Thoracic aorta (tissue), 2 donors: ENCODE data around the gene ADRM1. TPM values are rescaled to one million over a fixed set of nuclear protein-coding genes. Genes with fewer than 3 reads are reported as not detected.

Source experiments
- ATAC-seq: fragments of 150-250 bp; one replicate; pipeline ENCODE4 v1.8.0; 2017; ENCODE audit warnings: low read depth; ENCODE audit not compliant: insufficient number of reproducible peaks, low FRiP score
- DNase-seq: peaks from one replicate; pipeline ENCODE4 v3.0.0-alpha.2; 2020; ENCODE audit warnings: low spot score
- H3K27ac ChIP-seq, 2 donors: fragments of 200-600 bp; sonication (generic); 1 replicate in 1 of 2; 2 replicates in 1 of 2; pipeline ENCODE4 v1.5.1; 2016; ENCODE audit warnings: mild to moderate bottlenecking in 2 of 2, moderate library complexity in 2 of 2
- H3K27me3 ChIP-seq: fragments of 200-600 bp; sonication (generic); replicated peaks from 2 replicates; pipeline ENCODE4 v1.6.0; 2016; ENCODE audit warnings: mild to moderate bottlenecking; ENCODE audit not compliant: insufficient read depth
- H3K36me3 ChIP-seq: fragments of 200-600 bp; sonication (generic); one replicate; pipeline ENCODE4 v1.5.1; 2016
- H3K4me1 ChIP-seq, 2 donors: fragments of 200-600 bp; sonication (generic); 1 replicate in 1 of 2; 2 replicates in 1 of 2; pipeline versions ENCODE4 v1.5.1 to v1.6.0; 2016; ENCODE audit warnings: low read depth in 2 of 2, mild to moderate bottlenecking in 1 of 2; ENCODE audit not compliant: control insufficient read depth in 1 of 2
- H3K4me3 ChIP-seq: fragments of 200-600 bp; sonication (generic); 2 replicates; pipeline ENCODE4 v1.5.1; 2016; ENCODE audit warnings: mild to moderate bottlenecking
- H3K9me3 ChIP-seq: fragments of 200-600 bp; sonication (generic); 2 replicates; pipeline ENCODE4 v1.5.1; 2016
- total RNA-seq, 2 donors: library from RNA; depleted of rRNA; stranded (reverse); fragments of >200 nt; gene quantifications; one replicate each; pipeline versions ENCODE4 v1.1.0 to v1.2.3, GENCODE V29; 2016
- TF ChIP-seq, protein P1 (sequence below): fragments of 200-600 bp; sonication (generic); IDR thresholded peaks from one replicate; pipeline ENCODE4 v1.5.1; 2019; ENCODE audit warnings: antibody characterized with exemption

Gene ADRM1
- total RNA-seq, 2 donors from 2014 or later = 98.8 to 113 TPM

- no peaks in the 10 kb centered on the region for H3K27me3 ChIP-seq
- H3K4me3 ChIP-seq = no peak overlapping the region
- H3K9me3 ChIP-seq = no peaks in the 10 kb centered on the region
- TF ChIP-seq, protein P1, sequence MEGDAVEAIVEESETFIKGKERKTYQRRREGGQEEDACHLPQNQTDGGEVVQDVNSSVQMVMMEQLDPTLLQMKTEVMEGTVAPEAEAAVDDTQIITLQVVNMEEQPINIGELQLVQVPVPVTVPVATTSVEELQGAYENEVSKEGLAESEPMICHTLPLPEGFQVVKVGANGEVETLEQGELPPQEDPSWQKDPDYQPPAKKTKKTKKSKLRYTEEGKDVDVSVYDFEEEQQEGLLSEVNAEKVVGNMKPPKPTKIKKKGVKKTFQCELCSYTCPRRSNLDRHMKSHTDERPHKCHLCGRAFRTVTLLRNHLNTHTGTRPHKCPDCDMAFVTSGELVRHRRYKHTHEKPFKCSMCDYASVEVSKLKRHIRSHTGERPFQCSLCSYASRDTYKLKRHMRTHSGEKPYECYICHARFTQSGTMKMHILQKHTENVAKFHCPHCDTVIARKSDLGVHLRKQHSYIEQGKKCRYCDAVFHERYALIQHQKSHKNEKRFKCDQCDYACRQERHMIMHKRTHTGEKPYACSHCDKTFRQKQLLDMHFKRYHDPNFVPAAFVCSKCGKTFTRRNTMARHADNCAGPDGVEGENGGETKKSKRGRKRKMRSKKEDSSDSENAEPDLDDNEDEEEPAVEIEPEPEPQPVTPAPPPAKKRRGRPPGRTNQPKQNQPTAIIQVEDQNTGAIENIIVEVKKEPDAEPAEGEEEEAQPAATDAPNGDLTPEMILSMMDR = no peak
- ATAC-seq = no peak
- H3K27ac ChIP-seq = no peak overlapping the region
- no peak for DNase-seq
- H3K4me1 ChIP-seq = no peaks in the 10 kb centered on the region
- peaks cover 54% of the 10 kb centered on the region for H3K36me3 ChIP-seq
Observed at GRCh38 chr20:62321975-62322374, 19.2 kb downstream of the ADRM1 start.

DNA sequence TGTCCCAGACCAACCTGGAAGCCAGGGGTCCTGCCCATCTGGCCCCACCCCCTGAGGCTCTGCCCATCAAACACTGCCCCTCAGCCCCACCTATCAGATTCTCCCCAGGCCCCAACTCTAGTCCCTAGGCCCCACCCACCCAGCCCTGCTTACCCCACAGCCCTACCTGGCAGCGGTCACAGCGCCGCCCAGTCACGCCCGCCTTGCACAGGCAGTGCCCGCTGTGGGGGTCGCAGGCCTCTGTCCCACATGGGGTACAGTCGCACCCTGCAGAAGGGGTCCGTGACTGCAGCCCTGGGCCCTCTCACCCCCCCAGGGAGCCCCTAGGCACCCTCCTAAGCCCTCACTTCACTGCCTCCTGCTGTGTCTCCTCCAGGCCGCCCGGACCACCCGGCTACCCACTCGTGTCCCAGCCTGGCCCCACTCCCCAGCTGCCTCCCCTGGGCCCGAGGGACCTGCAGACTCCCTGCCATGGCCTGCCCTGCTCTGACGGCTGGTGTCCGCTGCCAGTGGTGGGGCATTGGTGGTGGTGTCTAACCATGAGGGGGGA is 19.8 kb downstream of the ADRM1 start:
- no peak overlapping the region for H3K27ac ChIP-seq
- H3K9me3 ChIP-seq = no peaks in the 10 kb centered on the region
- TF ChIP-seq, protein P1 = no peak
- peaks cover 54% of the 10 kb centered on the region for H3K36me3 ChIP-seq
- H3K4me3 ChIP-seq = no peak overlapping the region
- ATAC-seq (no peak), DNase-seq (no peak)
- no peaks in the 10 kb centered on the region for H3K4me1 ChIP-seq
- H3K27me3 ChIP-seq = no peaks in the 10 kb centered on the region

DNA sequence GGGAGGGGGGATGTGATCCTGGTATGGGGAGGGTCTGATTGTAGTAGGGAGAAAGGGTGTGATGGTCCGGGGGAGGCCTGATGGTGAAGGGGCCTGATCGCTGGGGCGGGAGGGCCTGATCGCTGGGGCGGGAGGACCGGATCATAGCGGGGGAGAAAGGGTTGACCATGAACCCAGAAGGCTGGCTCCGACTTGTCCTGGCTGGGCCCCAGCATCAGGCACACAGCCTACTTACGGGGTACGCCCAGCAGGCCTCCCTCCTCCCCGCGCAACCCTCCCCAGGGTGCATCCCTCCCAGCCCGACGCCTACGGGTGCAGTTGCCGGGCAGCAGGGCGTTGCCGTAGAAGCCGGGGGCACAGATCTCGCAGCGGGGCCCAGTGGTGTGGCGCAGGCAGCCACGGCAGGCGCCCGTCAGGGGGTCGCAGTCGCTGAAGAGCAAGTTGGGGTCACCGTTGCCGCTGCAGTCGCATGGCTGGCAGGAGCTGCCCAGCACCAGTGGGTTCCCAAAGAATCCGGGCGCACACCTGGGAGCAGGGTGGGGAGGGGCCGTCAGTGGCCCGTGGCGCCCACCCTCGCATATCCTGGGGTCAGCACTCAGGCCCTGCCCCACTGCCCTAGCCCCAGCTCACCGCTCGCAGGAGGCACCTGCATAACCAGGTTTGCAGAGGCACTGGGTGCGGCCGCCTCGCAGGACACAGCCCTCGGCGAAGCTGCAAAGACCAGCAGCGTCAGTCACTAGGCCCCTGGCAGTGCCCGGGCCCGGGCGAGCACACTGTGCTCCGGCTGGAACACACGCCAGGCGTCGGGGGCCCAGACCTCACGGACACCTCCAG is 20.6 kb downstream of the ADRM1 start:
- Histone ChIP-seq H3K27ac (no peak overlapping the region), H3K27me3 (no peaks in the 10 kb centered on the region), H3K4me3 (no peak overlapping the region), H3K4me1 (no peaks in the 10 kb centered on the region), H3K36me3 (peaks cover 60% of the 10 kb centered on the region), H3K9me3 (no peaks in the 10 kb centered on the region)
- TF ChIP-seq, protein P1 = no peak
- DNase-seq (no peak), ATAC-seq (no peak)

GRCh38 chr20:62323980-62324906 is 21.4 kb downstream of the ADRM1 start:
- Histone ChIP-seq H3K36me3 (peaks cover 60% of the 10 kb centered on the region), H3K4me3 (no peak overlapping the region), H3K27me3 (no peaks in the 10 kb centered on the region), H3K9me3 (no peaks in the 10 kb centered on the region), H3K4me1 (no peaks in the 10 kb centered on the region), H3K27ac (no peak overlapping the region)
- TF ChIP-seq, protein P1 = no peak
- DNase-seq (no peak), ATAC-seq (no peak)
